ENCODE data around the gene SGPL1. TPM values are rescaled to one million over a fixed set of nuclear protein-coding genes. Genes with fewer than 3 reads are reported as not detected.

Gene SGPL1
- total and polyA plus RNA-seq, 2 experiments from 2014 or later = 12.0 to 42.7 TPM

DNA sequence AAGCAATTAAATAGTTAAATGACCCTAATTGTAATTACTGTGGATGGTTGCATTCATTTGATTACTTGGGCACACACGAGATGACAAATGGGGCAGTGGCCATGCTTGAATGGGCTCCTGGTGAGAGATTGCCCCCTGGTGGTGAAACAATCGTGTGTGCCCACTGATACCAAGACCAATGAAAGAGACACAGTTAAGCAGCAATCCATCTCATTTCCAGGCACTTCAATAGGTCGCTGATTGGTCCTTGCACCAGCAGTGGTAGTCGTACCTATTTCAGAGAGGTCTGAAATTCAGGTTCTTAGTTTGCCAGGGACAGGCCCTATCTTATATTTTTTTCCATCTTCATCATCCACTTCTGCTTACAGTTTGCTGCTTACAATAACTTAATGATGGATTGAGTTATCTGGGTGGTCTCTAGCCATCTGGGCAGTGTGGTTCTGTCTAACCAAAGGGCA, 64.4 kb downstream of the SGPL1 start:
- H3K9me2 ChIP-seq (ENCODE audit: insufficient read depth) = no peaks in the 10 kb centered on the region
- no peak overlapping the region for H3K27ac Mint-ChIP-seq
- TF ChIP-seq, protein P1, sequence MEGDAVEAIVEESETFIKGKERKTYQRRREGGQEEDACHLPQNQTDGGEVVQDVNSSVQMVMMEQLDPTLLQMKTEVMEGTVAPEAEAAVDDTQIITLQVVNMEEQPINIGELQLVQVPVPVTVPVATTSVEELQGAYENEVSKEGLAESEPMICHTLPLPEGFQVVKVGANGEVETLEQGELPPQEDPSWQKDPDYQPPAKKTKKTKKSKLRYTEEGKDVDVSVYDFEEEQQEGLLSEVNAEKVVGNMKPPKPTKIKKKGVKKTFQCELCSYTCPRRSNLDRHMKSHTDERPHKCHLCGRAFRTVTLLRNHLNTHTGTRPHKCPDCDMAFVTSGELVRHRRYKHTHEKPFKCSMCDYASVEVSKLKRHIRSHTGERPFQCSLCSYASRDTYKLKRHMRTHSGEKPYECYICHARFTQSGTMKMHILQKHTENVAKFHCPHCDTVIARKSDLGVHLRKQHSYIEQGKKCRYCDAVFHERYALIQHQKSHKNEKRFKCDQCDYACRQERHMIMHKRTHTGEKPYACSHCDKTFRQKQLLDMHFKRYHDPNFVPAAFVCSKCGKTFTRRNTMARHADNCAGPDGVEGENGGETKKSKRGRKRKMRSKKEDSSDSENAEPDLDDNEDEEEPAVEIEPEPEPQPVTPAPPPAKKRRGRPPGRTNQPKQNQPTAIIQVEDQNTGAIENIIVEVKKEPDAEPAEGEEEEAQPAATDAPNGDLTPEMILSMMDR (conservative IDR thresholded peaks at IDR 0.05; ENCODE audit: low read depth in 2 of 2) = peak; percentile 92 to 95
- TF ChIP-seq EZH2 (IDR thresholded peaks at IDR 0.05; ENCODE audit: low read depth, unreplicated experiment) = no peak
- H3K4me3 Mint-ChIP-seq = no peak overlapping the region
- H4K20me1 ChIP-seq (replicated peaks; ENCODE audit: insufficient read depth) = no peaks in the 10 kb centered on the region; the same call in 1 of the 2 replicates
- H3K4me2 ChIP-seq = no peak overlapping the region
- H3K4me1 Mint-ChIP-seq = peaks cover 17% of the 10 kb centered on the region
- H3K4me1 ChIP-seq (ENCODE audit: insufficient read depth) = 0 out of 2 replicates have a peak, but pooled peaks cover 10% of the 10 kb centered on the region
- H3K36me3 ChIP-seq (ENCODE audit: insufficient read depth) = peaks cover 11% of the 10 kb centered on the region; the same call in 1 of the 2 replicates
- H3K27me3 ChIP-seq (ENCODE audit: insufficient read depth) = no peaks in the 10 kb centered on the region
- no peaks in the 10 kb centered on the region for H3F3A ChIP-seq (replicated peaks; ENCODE audit: low read depth)
- H3K36me3 Mint-ChIP-seq (ENCODE audit: low read depth) = peaks cover 60% of the 10 kb centered on the region
- ATAC-seq = peak; percentile 89
- no peak overlapping the region for H3K4me3 ChIP-seq
- H3K9me3 Mint-ChIP-seq = no peaks in the 10 kb centered on the region
- H3K79me2 ChIP-seq (replicated peaks; ENCODE audit: insufficient read depth) = no peaks in the 10 kb centered on the region
- H2AFZ ChIP-seq = no peak overlapping the region
- DNase-seq (ENCODE audit: low spot score) = peak; percentile 89
- H3K27me3 Mint-ChIP-seq (ENCODE audit: insufficient read depth, low read depth, poor library complexity) = peaks cover 3% of the 10 kb centered on the region
- no peak overlapping the region for H3K27ac ChIP-seq (ENCODE audit: low read depth)

DNA sequence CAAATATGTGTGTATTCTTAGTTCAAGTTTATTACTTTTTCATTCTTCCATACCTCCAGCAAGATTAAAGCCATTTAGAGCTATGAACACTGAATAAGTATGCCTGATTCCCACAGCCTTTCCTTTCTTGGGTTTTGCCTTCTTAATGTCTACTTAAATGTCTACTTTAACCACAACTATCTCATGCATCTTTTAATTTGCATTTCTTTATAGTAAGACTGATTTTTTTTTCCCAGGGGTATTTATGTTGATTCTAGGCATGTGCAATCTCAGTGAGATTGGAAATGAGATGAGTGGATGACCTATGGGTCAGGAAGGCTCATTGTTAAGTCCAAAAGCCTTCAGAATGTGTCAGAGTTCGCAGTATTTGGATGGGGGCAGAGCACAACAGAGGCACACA, 69.0 kb downstream of the SGPL1 start:
- Histone ChIP-seq H3K27me3 (ENCODE audit: insufficient read depth) (no peaks in the 10 kb centered on the region), H3K9me2 (ENCODE audit: insufficient read depth) (no peaks in the 10 kb centered on the region), H3K4me3 (no peak overlapping the region), H2AFZ (no peak overlapping the region), H3K27ac (ENCODE audit: low read depth) (no peak overlapping the region), H3K4me2 (no peak overlapping the region), H4K20me1 (replicated peaks; ENCODE audit: insufficient read depth) (no peaks in the 10 kb centered on the region), H3K79me2 (replicated peaks; ENCODE audit: insufficient read depth) (no peaks in the 10 kb centered on the region), H3K36me3 (ENCODE audit: insufficient read depth) (0 out of 2 replicates have a peak, but pooled peaks cover 3% of the 10 kb centered on the region), H3F3A (replicated peaks; ENCODE audit: low read depth) (no peaks in the 10 kb centered on the region), H3K4me1 (ENCODE audit: insufficient read depth) (peaks cover 14% of the 10 kb centered on the region)
- Mint-ChIP-seq H3K4me3 (no peak overlapping the region), H3K4me1 (peaks cover 20% of the 10 kb centered on the region), H3K9me3 (no peaks in the 10 kb centered on the region), H3K36me3 (ENCODE audit: low read depth) (peaks cover 28% of the 10 kb centered on the region), H3K27ac (no peak overlapping the region), H3K27me3 (ENCODE audit: insufficient read depth, low read depth, poor library complexity) (no peaks in the 10 kb centered on the region)
- DNase-seq (ENCODE audit: low spot score) (no peak), ATAC-seq (no peak)
- TF ChIP-seq EZH2phosphoT487 (IDR thresholded peaks at IDR 0.05; ENCODE audit: unreplicated experiment) = no peak
- TF ChIP-seq, protein P2, sequence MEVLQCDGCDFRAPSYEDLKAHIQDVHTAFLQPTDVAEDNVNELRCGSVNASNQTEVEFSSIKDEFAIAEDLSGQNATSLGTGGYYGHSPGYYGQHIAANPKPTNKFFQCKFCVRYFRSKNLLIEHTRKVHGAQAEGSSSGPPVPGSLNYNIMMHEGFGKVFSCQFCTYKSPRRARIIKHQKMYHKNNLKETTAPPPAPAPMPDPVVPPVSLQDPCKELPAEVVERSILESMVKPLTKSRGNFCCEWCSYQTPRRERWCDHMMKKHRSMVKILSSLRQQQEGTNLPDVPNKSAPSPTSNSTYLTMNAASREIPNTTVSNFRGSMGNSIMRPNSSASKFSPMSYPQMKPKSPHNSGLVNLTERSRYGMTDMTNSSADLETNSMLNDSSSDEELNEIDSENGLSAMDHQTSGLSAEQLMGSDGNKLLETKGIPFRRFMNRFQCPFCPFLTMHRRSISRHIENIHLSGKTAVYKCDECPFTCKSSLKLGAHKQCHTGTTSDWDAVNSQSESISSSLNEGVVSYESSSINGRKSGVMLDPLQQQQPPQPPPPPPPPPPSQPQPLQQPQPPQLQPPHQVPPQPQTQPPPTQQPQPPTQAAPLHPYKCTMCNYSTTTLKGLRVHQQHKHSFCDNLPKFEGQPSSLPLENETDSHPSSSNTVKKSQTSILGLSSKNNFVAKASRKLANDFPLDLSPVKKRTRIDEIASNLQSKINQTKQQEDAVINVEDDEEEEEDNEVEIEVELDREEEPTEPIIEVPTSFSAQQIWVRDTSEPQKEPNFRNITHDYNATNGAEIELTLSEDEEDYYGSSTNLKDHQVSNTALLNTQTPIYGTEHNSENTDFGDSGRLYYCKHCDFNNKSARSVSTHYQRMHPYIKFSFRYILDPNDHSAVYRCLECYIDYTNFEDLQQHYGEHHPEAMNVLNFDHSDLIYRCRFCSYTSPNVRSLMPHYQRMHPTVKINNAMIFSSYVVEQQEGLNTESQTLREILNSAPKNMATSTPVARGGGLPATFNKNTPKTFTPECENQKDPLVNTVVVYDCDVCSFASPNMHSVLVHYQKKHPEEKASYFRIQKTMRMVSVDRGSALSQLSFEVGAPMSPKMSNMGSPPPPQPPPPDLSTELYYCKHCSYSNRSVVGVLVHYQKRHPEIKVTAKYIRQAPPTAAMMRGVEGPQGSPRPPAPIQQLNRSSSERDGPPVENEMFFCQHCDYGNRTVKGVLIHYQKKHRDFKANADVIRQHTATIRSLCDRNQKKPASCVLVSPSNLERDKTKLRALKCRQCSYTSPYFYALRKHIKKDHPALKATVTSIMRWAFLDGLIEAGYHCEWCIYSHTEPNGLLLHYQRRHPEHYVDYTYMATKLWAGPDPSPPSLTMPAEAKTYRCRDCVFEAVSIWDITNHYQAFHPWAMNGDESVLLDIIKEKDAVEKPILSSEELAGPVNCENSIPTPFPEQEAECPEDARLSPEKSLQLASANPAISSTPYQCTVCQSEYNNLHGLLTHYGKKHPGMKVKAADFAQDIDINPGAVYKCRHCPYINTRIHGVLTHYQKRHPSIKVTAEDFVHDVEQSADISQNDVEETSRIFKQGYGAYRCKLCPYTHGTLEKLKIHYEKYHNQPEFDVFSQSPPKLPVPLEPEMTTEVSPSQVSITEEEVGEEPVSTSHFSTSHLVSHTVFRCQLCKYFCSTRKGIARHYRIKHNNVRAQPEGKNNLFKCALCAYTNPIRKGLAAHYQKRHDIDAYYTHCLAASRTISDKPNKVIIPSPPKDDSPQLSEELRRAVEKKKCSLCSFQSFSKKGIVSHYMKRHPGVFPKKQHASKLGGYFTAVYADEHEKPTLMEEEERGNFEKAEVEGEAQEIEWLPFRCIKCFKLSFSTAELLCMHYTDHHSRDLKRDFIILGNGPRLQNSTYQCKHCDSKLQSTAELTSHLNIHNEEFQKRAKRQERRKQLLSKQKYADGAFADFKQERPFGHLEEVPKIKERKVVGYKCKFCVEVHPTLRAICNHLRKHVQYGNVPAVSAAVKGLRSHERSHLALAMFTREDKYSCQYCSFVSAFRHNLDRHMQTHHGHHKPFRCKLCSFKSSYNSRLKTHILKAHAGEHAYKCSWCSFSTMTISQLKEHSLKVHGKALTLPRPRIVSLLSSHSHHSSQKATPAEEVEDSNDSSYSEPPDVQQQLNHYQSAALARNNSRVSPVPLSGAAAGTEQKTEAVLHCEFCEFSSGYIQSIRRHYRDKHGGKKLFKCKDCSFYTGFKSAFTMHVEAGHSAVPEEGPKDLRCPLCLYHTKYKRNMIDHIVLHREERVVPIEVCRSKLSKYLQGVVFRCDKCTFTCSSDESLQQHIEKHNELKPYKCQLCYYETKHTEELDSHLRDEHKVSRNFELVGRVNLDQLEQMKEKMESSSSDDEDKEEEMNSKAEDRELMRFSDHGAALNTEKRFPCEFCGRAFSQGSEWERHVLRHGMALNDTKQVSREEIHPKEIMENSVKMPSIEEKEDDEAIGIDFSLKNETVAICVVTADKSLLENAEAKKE (CRISPR knock-in tag; IDR thresholded peaks at IDR 0.05) = no peak
- no peak for TF ChIP-seq JUNB (IDR thresholded peaks at IDR 0.05; ENCODE audit: unreplicated experiment)
- TF ChIP-seq ZNF114 (CRISPR knock-in tag; IDR thresholded peaks at IDR 0.05) = no peak
- TF ChIP-seq, protein P3, sequence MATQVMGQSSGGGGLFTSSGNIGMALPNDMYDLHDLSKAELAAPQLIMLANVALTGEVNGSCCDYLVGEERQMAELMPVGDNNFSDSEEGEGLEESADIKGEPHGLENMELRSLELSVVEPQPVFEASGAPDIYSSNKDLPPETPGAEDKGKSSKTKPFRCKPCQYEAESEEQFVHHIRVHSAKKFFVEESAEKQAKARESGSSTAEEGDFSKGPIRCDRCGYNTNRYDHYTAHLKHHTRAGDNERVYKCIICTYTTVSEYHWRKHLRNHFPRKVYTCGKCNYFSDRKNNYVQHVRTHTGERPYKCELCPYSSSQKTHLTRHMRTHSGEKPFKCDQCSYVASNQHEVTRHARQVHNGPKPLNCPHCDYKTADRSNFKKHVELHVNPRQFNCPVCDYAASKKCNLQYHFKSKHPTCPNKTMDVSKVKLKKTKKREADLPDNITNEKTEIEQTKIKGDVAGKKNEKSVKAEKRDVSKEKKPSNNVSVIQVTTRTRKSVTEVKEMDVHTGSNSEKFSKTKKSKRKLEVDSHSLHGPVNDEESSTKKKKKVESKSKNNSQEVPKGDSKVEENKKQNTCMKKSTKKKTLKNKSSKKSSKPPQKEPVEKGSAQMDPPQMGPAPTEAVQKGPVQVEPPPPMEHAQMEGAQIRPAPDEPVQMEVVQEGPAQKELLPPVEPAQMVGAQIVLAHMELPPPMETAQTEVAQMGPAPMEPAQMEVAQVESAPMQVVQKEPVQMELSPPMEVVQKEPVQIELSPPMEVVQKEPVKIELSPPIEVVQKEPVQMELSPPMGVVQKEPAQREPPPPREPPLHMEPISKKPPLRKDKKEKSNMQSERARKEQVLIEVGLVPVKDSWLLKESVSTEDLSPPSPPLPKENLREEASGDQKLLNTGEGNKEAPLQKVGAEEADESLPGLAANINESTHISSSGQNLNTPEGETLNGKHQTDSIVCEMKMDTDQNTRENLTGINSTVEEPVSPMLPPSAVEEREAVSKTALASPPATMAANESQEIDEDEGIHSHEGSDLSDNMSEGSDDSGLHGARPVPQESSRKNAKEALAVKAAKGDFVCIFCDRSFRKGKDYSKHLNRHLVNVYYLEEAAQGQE (IDR thresholded peaks at IDR 0.05; ENCODE audit: unreplicated experiment) = no peak

Data from GM23338 (cell line).